Measurements from ENCODE around the gene VPS33A. TPM values are rescaled to one million over a fixed set of nuclear protein-coding genes. Genes with fewer than 3 reads are reported as not detected.

The VPS33A gene
- polyA plus RNA-seq, 1 donor (not counting 4 experiments of a cell fraction or from before 2014, with no cell fraction given), result 17.5 TPM

DNA sequence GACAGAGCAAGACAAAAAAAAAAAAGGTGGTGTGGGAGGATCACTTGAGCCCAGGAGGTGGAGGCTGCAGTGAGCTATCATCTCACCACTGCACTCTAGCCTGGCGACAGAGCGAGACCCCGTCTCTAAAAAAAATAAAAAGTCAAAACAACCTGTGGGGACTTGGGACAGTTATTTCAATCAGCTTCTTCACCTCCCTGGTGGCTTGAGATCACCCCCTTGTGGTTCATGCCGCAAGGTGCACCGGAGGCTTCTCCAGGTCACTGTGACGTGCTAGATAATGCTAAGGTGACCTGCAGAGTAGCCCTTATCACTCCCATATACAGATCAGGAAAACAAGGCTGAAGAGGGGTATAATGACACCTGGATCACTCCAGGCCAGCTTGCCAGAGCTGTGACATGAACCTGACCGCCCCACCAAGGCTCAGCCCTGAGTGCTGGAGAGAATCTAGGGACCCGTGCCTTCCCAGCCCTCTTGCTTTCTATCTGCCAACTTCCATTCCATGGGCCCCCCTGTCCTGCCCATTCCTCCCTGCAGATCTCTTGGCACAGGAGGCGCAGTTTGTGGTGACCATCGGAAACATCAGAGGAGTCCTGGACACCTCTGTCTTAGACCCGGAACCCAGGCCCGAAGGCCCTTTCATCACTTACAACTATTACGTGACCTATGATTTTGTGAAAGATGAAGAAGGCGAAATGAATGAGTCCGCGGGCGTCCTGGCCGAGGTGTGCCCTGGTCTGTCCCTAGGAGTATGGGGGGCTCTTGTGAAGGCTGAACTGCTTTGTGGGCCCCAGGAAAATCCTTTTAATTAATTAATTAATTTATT is 75.2 kb downstream of the VPS33A start:
- Histone ChIP-seq H3K9me1 (ENCODE audit: control insufficient read depth, extremely low read depth, insufficient read depth, low read length) (no peaks in the 10 kb centered on the region), H3K9ac (ENCODE audit: control insufficient read depth, extremely low read depth, insufficient read depth, low read length) (no peak overlapping the region), H3K4me2 (ENCODE audit: control insufficient read depth, extremely low read depth, insufficient read depth, low read depth, low read length) (no peak overlapping the region), H2AFZ (ENCODE audit: control insufficient read depth, low read length) (no peak overlapping the region), H3K79me2 (ENCODE audit: control insufficient read depth, insufficient read depth, low read length) (no peaks in the 10 kb centered on the region), H3K4me3 (ENCODE audit: control insufficient read depth in 2 of 3, extremely low read depth in 1 of 3, insufficient read depth in 2 of 3, low read depth in 1 of 3, low read length in 3 of 3) (no peak overlapping the region), H3K36me3 (ENCODE audit: control insufficient read depth in 2 of 2, extremely low read depth in 1 of 2, insufficient read depth in 2 of 2, low read length in 2 of 2) (no peaks in the 10 kb centered on the region), H3K4me1 (ENCODE audit: control insufficient read depth, extremely low read depth, insufficient read depth, low read length) (no peaks in the 10 kb centered on the region), H3K27me3 (ENCODE audit: control insufficient read depth, extremely low read depth, insufficient read depth, low read length) (no peaks in the 10 kb centered on the region), H3K27ac (ENCODE audit: control insufficient read depth, insufficient read depth, low read length) (no peak overlapping the region), H3K9me3 (ENCODE audit: control insufficient read depth, low read depth, low read length) (peaks cover 3% of the 10 kb centered on the region), H4K20me1 (ENCODE audit: control insufficient read depth, extremely low read depth, insufficient read depth, low read length) (no peaks in the 10 kb centered on the region)
- peak; percentile 89 to 92 (median 90) for TF ChIP-seq CTCF (optimal IDR thresholded peaks at IDR 0.05 in 1 of 3, IDR thresholded peaks at IDR 0.05 in 1 of 3, conservative IDR thresholded peaks at IDR 0.05 in 1 of 3; ENCODE audit: extremely low read depth in 1 of 3, insufficient read depth in 2 of 3, low read length in 3 of 3)
- no peak for TF ChIP-seq EZH2 (IDR thresholded peaks at IDR 0.05; ENCODE audit: low read length)
- dilution Hi-C loops (cut with MboI; ENCODE audit: extremely low pct_ligation_motif_present, low sequenced_read_pairs), result no loop called here
- DNase-seq (ENCODE audit: low read depth, low spot score), result no peak
- FAIRE-seq, result peak; percentile 90

- Histone ChIP-seq H3K27ac (ENCODE audit: control insufficient read depth, insufficient read depth, low read length) (no peak overlapping the region), H4K20me1 (ENCODE audit: control insufficient read depth, extremely low read depth, insufficient read depth, low read length) (no peaks in the 10 kb centered on the region), H3K9me3 (ENCODE audit: control insufficient read depth, low read depth, low read length) (no peaks in the 10 kb centered on the region), H3K9me1 (ENCODE audit: control insufficient read depth, extremely low read depth, insufficient read depth, low read length) (no peaks in the 10 kb centered on the region), H3K9ac (ENCODE audit: control insufficient read depth, extremely low read depth, insufficient read depth, low read length) (no peak overlapping the region), H3K27me3 (ENCODE audit: control insufficient read depth, extremely low read depth, insufficient read depth, low read length) (no peaks in the 10 kb centered on the region), H3K4me3 (ENCODE audit: control insufficient read depth in 2 of 3, extremely low read depth in 1 of 3, insufficient read depth in 2 of 3, low read depth in 1 of 3, low read length in 3 of 3) (no peak overlapping the region), H2AFZ (ENCODE audit: control insufficient read depth, low read length) (no peak overlapping the region), H3K36me3 (ENCODE audit: control insufficient read depth in 2 of 2, extremely low read depth in 1 of 2, insufficient read depth in 2 of 2, low read length in 2 of 2) (no peaks in the 10 kb centered on the region), H3K79me2 (ENCODE audit: control insufficient read depth, insufficient read depth, low read length) (no peaks in the 10 kb centered on the region), H3K4me2 (ENCODE audit: control insufficient read depth, extremely low read depth, insufficient read depth, low read depth, low read length) (no peak overlapping the region), H3K4me1 (ENCODE audit: control insufficient read depth, extremely low read depth, insufficient read depth, low read length) (no peaks in the 10 kb centered on the region)
- TF ChIP-seq EZH2 (IDR thresholded peaks at IDR 0.05; ENCODE audit: low read length), result no peak
- no peak for TF ChIP-seq CTCF (optimal IDR thresholded peaks at IDR 0.05 in 1 of 3, IDR thresholded peaks at IDR 0.05 in 1 of 3, conservative IDR thresholded peaks at IDR 0.05 in 1 of 3; ENCODE audit: extremely low read depth in 1 of 3, insufficient read depth in 2 of 3, low read length in 3 of 3)
- FAIRE-seq, result no peak
- dilution Hi-C loops (cut with MboI; ENCODE audit: extremely low pct_ligation_motif_present, low sequenced_read_pairs), result no loop called here
- no peak for DNase-seq (ENCODE audit: low read depth, low spot score)
These were observed 76.4 kb downstream of the VPS33A start for GRCh38 chr12:122189626-122190475.

Measured in keratinocyte (primary cell).